Stomach (tissue), 4 donors: ENCODE data around the gene TMEM151B.

Experiments
- EP300 ChIP-seq: sonication (generic); formaldehyde crosslinking; IDR thresholded peaks from one replicate; pipeline ENCODE4 v1.6.1; 2017; ENCODE audit warnings: antibody characterized with exemption
- POLR2A ChIP-seq, 4 donors: fragments of 450-650 bp; IDR thresholded peaks; one replicate each; pipeline ENCODE4 v1.6.1; 2016; ENCODE audit warnings: antibody characterized with exemption in 4 of 4, control low read depth in 2 of 4, mild to moderate bottlenecking in 1 of 4, moderate library complexity in 1 of 4
- POLR2AphosphoS5 ChIP-seq, 3 donors: sonication (generic); formaldehyde crosslinking; IDR thresholded peaks; one replicate each; pipeline ENCODE4 v1.6.1; 2016; ENCODE audit warnings: antibody characterized with exemption in 3 of 3
- TF ChIP-seq, protein P1 (sequence below), 7 experiments: fragments of 450-650 bp in 4 of 7; fragments of 200-600 bp in 3 of 7; sonication (generic) in 3 of 7; IDR thresholded peaks; one replicate each; pipeline ENCODE4 v1.5.1; 2016 to 2019; ENCODE audit warnings: antibody characterized with exemption in 7 of 7, control low read depth in 2 of 7, mild to moderate bottlenecking in 1 of 7

DNA sequence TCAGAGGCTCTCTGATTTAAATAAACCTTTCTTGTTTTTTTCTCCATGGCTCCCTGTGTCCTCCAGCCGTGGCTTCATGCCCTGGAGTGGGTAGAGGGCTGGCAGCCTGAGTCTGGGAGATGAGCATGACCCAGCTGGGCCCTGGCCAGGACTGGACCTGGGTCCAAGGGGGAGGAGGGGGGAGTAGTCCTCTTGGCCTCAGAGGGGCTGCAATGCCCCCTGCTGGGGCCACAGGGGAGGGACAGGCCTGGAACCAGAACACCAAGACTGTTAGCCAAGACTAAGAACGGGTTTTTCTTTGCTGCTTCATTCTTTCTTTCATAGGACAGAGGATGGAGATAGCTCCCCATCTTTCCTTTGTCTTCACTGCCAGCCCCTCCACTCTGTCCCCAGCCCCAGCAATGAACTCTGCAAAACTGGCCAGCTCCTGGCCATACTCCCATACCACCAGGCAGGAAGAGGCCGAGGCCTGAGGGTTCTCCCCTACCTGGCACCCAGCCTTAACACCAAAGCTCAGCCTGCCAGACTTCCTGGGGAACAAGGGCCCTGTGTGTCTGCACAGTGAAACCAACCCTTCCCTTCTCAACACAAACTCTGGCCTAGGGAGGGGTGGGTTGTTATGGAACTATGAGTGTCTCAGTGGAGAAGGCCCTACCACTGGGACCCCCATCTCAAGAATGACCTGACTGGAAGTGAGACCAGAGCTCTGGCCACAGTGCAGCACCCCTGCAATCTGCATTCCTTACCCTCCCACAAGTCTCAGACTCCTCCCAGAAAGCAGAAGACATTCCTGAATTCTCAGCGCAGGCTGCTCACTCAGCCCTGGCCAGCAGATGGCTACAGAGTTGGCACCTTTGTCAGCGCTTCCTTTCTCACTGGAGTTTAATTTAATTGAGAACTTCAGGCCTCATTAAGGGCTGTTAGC, 35.9 kb upstream of the TMEM151B start:
- TF ChIP-seq, protein P1, sequence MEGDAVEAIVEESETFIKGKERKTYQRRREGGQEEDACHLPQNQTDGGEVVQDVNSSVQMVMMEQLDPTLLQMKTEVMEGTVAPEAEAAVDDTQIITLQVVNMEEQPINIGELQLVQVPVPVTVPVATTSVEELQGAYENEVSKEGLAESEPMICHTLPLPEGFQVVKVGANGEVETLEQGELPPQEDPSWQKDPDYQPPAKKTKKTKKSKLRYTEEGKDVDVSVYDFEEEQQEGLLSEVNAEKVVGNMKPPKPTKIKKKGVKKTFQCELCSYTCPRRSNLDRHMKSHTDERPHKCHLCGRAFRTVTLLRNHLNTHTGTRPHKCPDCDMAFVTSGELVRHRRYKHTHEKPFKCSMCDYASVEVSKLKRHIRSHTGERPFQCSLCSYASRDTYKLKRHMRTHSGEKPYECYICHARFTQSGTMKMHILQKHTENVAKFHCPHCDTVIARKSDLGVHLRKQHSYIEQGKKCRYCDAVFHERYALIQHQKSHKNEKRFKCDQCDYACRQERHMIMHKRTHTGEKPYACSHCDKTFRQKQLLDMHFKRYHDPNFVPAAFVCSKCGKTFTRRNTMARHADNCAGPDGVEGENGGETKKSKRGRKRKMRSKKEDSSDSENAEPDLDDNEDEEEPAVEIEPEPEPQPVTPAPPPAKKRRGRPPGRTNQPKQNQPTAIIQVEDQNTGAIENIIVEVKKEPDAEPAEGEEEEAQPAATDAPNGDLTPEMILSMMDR (IDR thresholded peaks at IDR 0.05): peak in 5 of 7 experiments; percentile 51 to 81 (median 67)
- no peak for TF ChIP-seq POLR2A (IDR thresholded peaks at IDR 0.05)
- TF ChIP-seq POLR2AphosphoS5 (IDR thresholded peaks at IDR 0.05): peak; percentile 10 to 75 (median 57)
- TF ChIP-seq EP300: no peak
